HG03521 (cell line): ENCODE results near the gene PAPLN.
"Not testable (repeated sequence)": the region's sequence is repeated elsewhere in the genome, so short reads cannot be mapped to it uniquely, and the experiment has no call there.

Source experiments
- ATAC-seq: cut with Tn5 transposase; IDR thresholded peaks from one replicate; pipeline ENCODE4 v1.9.1; 2021; ENCODE audit warnings: mild to moderate bottlenecking, moderate library complexity; ENCODE audit not compliant: unreplicated experiment

PAPLN gene

DNA sequence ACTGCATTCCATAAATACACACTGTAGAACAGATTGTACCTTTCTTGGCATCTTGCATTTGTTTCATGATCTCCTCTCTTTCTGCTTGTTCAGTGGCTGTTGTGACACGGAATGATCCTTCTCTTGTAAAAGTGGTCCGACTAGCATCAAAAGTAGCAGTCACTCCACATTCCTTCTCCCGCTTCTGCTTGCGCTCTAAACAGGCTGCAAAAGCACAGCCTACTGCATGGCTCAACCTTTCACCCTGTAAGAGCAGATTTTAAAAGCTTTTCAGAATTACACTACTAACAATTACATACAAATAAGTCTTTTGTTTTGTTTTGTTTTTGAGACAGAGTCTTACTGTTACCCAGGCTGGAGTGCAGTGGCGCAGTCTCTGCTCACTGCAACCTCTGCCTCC, 49.8 kb downstream of the PAPLN start:
- no peak for ATAC-seq

- ATAC-seq = no peak
Measured at GRCh38 chr14:73289308-73289707, 52.0 kb downstream of the PAPLN start.

- no peak for ATAC-seq
Measured at GRCh38 chr14:73289729-73290128, 52.4 kb downstream of the PAPLN start.

- peak; percentile 54 for ATAC-seq
Measured at GRCh38 chr14:73290279-73290678, 53.0 kb downstream of the PAPLN start.

DNA sequence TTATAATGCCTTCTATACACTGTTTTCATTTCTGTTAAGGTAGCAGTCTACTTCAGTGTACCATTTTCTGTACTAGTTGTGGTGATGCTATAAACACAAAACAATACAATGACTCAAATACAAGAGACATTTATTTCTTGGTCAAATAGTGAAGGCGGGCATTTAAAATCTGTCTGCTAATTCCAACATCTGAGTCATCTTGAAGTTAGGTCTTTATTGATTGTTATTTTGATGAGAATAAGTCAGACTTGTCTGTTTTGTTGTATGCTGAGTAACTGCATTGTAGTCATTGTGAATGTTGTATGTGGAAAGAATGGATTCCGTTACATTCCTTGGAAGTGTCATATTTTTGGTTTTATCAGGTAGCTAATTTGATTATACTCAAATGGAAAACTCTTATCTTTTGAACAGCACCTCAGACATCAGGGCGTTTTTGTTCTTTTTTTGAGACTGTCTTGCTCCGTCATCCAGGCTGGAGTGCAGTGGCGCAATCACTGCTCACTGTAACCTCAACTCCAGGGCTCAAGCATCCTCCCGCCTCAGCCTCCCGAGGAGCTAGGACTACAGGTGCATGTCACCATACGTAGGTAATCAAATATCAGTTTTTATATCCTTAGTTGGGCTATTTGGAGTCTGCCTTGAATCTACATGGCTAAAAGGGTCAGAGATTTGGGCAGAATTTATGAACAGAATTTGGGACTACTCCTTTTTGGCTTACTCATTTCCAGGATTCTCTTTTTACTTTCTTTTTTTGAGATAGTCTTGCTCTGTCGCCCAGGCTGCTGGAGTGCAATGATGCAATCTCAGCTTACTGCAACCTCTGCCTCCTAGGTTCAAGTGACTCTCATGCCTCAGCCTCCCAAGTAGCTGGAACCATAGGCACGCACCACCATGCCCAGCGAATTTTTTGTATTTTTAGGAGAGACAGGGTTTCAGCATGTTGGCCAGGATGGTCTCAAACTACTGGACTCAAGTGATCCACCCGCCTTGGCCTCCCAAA, 56.8 kb downstream of the PAPLN start:
- ATAC-seq = no peak

DNA sequence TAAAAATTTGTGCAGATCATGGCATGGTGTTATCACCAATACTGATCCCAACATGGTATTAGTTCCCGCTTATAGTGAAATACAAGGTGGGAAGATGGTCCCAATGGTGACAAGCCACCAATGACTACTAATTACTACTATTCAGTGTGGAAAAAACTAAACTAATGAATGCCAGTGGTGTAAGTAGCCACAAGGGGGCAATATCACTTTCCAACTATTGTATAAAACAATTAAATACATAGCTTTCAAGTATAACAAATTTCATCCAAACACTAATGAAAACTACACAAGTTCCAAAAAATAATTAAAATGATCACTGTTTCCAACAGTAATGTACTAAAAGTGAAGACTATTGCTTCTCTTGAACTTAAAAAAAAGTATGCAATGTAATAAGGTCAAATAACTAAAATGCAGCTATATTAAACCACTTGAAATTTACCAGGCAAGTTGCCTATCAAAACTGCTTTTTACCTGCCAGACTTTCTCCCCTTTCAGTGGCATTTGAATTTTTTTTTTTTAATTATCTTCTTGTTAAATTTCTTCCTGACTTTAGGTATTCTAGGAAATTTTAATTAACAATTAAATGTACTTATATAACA, 58.0 kb downstream of the PAPLN start:
- ATAC-seq = no peak

DNA sequence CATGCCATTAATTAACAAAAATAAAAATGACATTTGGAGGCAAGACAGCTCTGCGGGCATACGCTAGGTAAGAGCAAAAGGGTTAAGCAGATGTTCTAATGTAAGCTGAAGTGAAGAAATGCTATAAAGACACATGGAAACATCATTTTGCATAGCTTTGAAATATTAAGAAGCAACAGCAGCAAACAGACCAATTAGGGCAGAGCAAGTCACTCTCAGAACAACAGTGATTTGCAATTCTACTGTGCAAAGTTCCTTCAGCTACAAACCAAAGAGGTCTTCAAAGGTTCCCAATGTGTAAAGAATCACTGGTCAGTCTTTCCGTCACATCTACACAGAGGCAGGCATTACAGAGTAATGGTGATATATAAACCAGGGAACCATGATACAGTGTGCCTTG, 68.2 kb downstream of the PAPLN start:
- ATAC-seq = no peak

DNA sequence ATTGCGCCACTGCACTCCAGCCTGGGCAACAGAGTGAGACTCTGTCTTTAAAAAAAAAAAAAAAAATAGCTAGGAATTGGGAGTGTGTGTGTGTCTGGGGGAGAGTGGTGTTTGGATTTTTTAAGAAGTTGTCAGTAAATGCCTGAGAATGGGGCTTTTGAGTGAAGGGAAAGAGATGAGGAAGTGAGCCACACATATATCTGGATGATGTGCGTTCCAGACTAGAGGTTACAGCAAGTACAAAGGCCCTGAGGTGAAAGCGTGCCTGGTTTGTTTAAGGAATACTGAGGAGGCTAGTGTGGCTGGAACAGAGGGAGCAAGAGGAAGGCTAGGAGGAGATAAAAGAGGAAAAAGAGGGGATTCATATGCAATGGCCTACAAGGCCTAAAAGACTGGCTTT, 70.0 kb downstream of the PAPLN start:
- ATAC-seq = no peak

GRCh38 chr14:73309207-73309606, 71.9 kb downstream of the PAPLN start:
- not testable (repeated sequence) for ATAC-seq

DNA sequence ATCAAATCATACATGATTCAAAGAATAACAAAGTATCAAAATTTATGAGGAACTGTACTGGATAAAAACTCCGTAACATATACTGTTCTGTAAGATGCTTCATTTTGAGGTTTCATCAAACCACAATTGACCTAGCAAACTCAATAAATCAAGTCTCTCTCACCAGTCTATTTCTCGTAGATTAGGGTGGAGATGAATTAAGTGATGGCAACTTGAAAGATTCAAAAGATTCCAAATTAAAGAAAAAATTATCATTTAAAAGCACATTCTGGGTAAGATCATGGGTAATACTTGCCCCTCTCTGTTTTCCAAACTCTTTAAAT, 74.4 kb downstream of the PAPLN start:
- ATAC-seq = no peak

DNA sequence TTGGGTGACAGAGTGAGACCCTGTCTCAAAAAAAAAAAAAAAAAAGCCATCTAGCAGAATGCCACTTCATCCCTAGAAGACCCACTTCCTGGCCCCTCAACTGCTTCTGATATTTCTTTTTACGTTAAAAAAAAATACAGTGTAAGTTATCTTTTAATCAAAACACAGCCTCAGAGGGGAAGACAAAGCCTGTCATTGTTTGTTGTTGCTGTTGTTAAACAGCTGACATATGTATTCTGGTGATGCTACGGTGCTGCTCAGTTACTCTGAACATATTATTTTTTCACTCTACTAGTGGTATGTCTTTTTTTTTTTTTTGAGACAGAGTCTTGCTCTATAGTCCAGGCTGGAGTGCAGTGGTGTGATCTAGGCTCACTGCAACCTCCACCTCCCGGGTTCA, 75.4 kb downstream of the PAPLN start:
- no peak for ATAC-seq

GRCh38 chr14:73313151-73313550, 75.8 kb downstream of the PAPLN start:
- no peak for ATAC-seq

DNA sequence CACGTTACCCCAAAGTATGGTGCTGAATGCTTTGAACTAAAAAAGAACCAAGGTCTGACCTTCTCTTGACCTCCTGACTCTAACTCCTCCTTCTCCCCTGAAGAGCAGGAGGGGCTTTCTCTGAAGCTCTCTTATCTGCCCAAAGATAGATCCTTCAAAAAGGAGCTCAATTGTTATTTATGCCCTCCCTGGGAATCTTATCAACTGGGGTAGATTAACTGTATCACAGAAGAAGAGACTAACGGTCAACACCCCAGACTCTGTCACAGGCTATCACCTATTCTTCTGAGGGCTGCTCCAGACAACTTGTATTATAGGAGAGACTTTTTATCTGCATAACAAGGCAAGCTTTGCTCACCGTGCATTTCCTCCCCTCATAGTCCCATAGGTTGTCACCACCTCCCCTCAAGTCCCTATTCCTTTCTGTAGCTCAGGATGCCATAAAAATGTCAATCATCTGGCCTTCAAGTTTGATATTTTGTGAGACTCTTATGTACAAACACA, 86.6 kb downstream of the PAPLN start:
- ATAC-seq = no peak
